Effector memory CD8-positive, alpha-beta T cell (primary cell): ENCODE results near the gene CACNA2D1.

ENCODE experiments used
- ATAC-seq: fragments of 150-1000 bp; cut with Tn5 transposase; replicated peaks from 2 replicates; pipeline ENCODE4 v1.10.0; 2021; ENCODE audit warnings: mild to moderate bottlenecking, moderate library complexity
- DNase-seq, 3 experiments: peaks; one replicate each; pipeline ENCODE4 v3.0.0; 2021
- H3K27ac Mint-ChIP-seq, 2 donors: one replicate each; pipeline ENCODE4 v1.8.0; 2022; ENCODE audit warnings: mild to moderate bottlenecking in 2 of 2, mixed read lengths in 2 of 2, moderate library complexity in 2 of 2
- H3K27me3 Mint-ChIP-seq, 2 donors: one replicate each; pipeline ENCODE4 v1.8.0; 2022; ENCODE audit warnings: mixed read lengths in 2 of 2
- H3K36me3 Mint-ChIP-seq: one replicate; pipeline ENCODE4 v1.8.0; 2022; ENCODE audit warnings: mild to moderate bottlenecking, moderate library complexity, mixed read lengths; ENCODE audit not compliant: insufficient read depth
- H3K4me1 Mint-ChIP-seq, 2 donors: one replicate each; pipeline ENCODE4 v1.8.0; 2022; ENCODE audit warnings: low read depth in 2 of 2, mixed read lengths in 2 of 2
- H3K4me3 Mint-ChIP-seq, 2 donors: one replicate each; pipeline ENCODE4 v1.8.0; 2022; ENCODE audit warnings: mild to moderate bottlenecking in 2 of 2, mixed read lengths in 2 of 2, moderate library complexity in 2 of 2
- H3K9me3 Mint-ChIP-seq, 2 donors: one replicate each; pipeline ENCODE4 v1.8.0; 2022; ENCODE audit warnings: mixed read lengths in 2 of 2

The CACNA2D1 gene

DNA sequence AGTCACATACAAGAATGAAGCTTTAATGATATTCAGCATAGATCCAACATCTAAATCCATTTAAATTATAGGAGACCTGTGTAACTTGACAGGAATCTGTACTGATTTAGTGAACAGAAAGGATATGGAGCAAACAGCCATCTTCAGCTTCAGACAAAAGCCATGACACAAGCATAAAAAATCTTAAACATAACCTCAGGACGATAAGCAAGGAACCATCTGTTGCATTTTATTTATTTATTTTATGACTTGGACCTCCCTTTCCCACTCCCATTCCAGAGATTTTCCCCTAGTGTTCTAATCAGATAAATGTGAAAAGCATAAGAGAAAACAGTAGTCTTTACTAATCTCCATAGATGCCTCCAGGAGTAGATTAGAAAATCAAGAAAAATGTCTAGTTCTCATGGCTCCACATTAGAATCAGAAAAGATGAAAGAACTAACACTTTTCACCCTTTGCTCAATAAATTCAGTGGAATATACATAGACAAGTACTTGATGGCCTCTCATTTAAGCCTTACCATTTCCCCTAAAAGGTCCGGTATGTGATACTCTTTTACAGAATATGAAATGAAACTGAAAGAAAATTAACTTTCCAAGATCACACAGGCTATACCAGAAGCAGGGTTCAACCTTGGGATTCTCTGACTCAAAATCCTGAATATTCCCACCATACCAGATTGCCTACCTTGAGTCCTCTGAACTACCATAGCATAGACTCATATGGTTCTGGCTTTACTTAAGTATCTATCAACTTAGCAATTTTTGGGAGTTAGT is 15.2 kb downstream of the CACNA2D1 start:
- DNase-seq (no peak), ATAC-seq (no peak)
- H3K4me1 Mint-ChIP-seq: no peaks in the 10 kb centered on the region
- no peak overlapping the region for H3K4me3 Mint-ChIP-seq
- no peaks in the 10 kb centered on the region for H3K36me3 Mint-ChIP-seq
- H3K9me3 Mint-ChIP-seq: no peaks in the 10 kb centered on the region
- no peak overlapping the region for H3K27ac Mint-ChIP-seq
- no peaks in the 10 kb centered on the region for H3K27me3 Mint-ChIP-seq

DNA sequence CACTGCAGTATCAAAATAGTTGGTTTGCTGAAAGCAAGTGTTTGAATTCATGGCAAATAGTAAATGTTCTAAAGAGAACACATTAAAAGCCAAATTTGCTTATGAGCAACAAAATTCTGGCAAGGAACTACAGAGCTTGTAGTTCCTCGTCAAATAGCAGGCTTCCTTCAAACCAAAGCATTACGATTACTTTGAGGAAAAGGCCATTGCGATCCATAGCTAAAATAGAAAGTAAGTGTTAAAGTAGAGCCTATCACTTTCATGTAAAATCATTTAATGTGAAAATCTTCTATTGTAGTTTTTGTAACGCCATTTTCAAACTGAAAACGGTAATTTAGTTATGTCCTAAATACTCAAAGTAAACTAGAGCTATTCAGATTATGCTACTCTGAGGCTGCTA is 20.1 kb downstream of the CACNA2D1 start:
- Mint-ChIP-seq H3K36me3 (no peaks in the 10 kb centered on the region), H3K27me3 (no peaks in the 10 kb centered on the region), H3K4me3 (no peak overlapping the region), H3K27ac (no peak overlapping the region), H3K4me1 (no peaks in the 10 kb centered on the region), H3K9me3 (peaks cover 0 to under 1% of the 10 kb centered on the region in 2 donors)
- no peak for ATAC-seq
- no peak for DNase-seq

DNA sequence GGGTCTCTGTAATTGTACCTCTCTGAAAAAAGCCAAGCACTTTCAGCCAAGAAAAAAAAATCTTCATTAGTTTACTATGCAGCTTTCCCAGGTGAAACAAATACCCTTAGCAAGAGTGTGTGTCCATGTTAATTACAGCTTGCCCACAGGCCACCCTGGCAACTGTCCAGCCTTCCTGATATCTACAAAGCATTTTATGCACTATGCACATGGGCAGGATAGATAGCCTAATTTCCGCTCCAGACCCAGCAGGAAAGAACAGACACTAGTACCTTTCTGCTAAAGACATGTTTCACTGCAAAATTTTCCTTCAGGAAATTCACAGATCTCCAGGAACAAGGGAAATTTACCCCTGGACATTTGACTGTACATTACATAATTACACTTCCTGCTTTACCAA is 24.4 kb downstream of the CACNA2D1 start:
- Mint-ChIP-seq H3K9me3 (peaks cover 6 to 10% of the 10 kb centered on the region in 2 donors), H3K27me3 (no peaks in the 10 kb centered on the region), H3K4me1 (no peaks in the 10 kb centered on the region), H3K36me3 (no peaks in the 10 kb centered on the region), H3K4me3 (no peak overlapping the region), H3K27ac (no peak overlapping the region)
- no peak for ATAC-seq
- no peak for DNase-seq

DNA sequence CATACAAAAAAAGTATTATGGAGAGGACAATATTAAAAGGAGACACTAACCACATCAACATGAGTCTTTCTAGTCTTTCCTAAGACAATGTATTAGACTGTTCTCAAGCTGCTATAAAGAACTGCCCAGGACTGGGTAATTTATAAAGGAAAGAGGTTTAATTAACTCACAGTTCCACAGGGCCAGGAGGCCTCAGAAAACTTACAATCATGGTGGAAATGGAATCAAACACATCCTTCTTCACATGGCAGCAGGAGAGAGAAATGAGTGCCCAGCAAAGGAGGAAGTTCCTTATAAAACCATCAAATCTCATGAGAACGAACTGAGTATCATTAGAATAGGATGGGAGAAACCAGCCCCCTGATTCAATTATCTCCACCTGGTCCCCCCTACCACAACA is 25.7 kb downstream of the CACNA2D1 start:
- Mint-ChIP-seq H3K27me3 (no peaks in the 10 kb centered on the region), H3K4me1 (no peaks in the 10 kb centered on the region), H3K27ac (no peak overlapping the region), H3K4me3 (no peak overlapping the region), H3K36me3 (no peaks in the 10 kb centered on the region), H3K9me3 (peaks cover 6 to 10% of the 10 kb centered on the region in 2 donors)
- ATAC-seq (no peak), DNase-seq (no peak)

DNA sequence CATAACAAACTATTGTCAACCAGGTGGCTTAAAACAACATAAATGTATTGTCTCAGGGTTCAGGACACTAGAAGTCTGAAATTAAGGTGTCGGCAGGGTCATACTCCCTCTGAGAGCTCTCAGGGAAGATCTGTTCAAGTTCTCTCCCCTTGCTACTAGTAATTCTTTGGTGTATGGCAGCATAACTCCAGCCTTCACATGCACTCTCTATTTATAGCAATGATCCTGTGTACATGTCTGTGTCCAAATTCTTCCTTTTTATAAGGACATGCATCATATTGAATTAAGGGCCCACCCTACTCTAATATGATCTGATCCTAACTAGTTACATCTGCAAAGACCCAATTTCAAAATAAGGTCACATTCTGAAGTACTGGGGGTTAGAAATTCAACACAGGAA is 27.2 kb downstream of the CACNA2D1 start:
- no peaks in the 10 kb centered on the region for H3K4me1 Mint-ChIP-seq
- H3K27ac Mint-ChIP-seq: no peak overlapping the region
- H3K27me3 Mint-ChIP-seq: no peaks in the 10 kb centered on the region
- DNase-seq (no peak), ATAC-seq (no peak)
- peaks cover 9 to 10% of the 10 kb centered on the region in 2 donors for H3K9me3 Mint-ChIP-seq
- no peaks in the 10 kb centered on the region for H3K36me3 Mint-ChIP-seq
- no peak overlapping the region for H3K4me3 Mint-ChIP-seq

DNA sequence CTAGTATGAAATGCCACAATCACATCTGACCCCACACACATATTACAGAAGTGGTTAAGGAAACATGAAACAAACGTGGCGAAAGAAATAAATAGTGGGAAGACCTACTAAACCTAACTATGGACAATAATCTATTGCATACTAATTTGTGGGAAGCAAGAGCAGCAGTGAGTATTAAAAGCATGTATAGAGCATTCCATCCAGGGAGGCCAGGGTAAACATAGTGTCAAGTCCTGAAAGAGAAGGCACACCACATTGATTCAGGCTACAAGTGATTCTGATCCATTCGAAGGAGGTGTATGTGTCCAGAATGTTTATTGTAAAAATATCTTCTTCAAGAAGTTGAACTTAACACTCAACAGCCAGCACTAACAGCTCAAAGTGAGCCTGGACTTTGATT is 29.2 kb downstream of the CACNA2D1 start:
- H3K27ac Mint-ChIP-seq: no peak overlapping the region
- no peaks in the 10 kb centered on the region for H3K4me1 Mint-ChIP-seq
- DNase-seq (no peak), ATAC-seq (no peak)
- no peaks in the 10 kb centered on the region for H3K27me3 Mint-ChIP-seq
- no peak overlapping the region for H3K4me3 Mint-ChIP-seq
- H3K36me3 Mint-ChIP-seq: no peaks in the 10 kb centered on the region
- peaks cover 9 to 10% of the 10 kb centered on the region in 2 donors for H3K9me3 Mint-ChIP-seq

DNA sequence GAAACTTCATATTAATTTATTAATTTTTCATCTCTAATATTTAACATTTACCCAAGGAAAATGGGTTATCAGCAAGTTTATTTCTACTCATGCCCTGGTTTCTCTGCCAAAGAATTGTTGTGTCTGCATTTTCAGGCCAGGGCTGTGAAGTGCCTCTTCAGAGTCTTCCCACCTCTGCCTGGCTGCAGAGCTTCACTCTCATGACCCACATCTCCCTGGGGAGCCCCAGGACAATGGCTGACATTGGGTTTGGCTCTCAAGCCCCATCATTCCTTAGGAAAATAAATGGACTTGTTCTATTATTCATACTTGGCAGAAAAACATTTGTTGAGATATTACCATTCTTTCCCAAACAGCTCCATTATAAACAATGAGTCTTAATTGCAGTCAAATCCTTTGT is 30.3 kb downstream of the CACNA2D1 start:
- H3K27me3 Mint-ChIP-seq: no peaks in the 10 kb centered on the region
- DNase-seq (no peak), ATAC-seq (no peak)
- no peak overlapping the region for H3K27ac Mint-ChIP-seq
- no peaks in the 10 kb centered on the region for H3K4me1 Mint-ChIP-seq
- H3K36me3 Mint-ChIP-seq: no peaks in the 10 kb centered on the region
- H3K4me3 Mint-ChIP-seq: no peak overlapping the region
- H3K9me3 Mint-ChIP-seq: peaks cover 11 to 15% of the 10 kb centered on the region in 2 donors

DNA sequence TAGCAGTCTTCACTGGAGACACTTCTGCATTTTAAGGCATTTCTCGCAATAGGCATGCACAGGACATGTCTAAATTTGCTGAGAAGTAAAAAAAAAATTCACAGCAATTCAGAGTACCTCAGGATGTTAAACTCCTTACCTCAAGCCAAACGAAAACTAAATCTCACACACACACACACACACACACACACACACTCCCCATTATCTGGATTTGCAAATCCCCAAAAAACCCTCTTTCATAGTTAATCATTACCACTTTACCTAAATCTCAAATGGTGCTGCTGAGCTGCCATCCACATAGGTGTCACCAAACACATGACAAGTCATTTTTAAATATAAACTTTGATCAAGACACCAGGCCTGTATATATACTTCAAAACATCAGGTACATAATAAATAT is 31.8 kb downstream of the CACNA2D1 start:
- Mint-ChIP-seq H3K4me1 (no peaks in the 10 kb centered on the region), H3K4me3 (no peak overlapping the region), H3K27me3 (no peaks in the 10 kb centered on the region), H3K36me3 (no peaks in the 10 kb centered on the region), H3K27ac (no peak overlapping the region), H3K9me3 (peaks cover 8 to 10% of the 10 kb centered on the region in 2 donors)
- no peak for DNase-seq
- ATAC-seq: no peak

DNA sequence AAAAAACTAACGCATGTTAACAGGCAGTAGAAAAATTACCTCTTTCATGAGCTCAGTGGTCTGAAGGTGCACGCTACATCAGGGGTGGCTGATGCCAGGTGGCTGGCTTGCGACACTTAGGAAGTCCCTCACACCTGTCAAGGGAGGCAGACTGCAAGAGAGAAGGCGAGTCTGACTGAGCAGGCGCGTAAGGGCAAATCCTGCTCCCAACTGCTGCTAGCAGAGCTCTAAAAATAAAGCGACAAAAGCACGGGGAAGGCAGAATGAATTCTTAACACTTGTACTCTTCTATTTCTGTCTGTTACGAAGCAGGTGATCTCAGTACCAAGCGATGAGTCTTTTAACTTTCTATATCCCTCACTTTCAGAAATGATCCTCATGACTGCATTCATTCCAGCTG is 33.1 kb downstream of the CACNA2D1 start:
- H3K27ac Mint-ChIP-seq: no peak overlapping the region
- DNase-seq (no peak), ATAC-seq (no peak)
- peaks cover 8% of the 10 kb centered on the region in 2 donors for H3K9me3 Mint-ChIP-seq
- H3K4me1 Mint-ChIP-seq: no peaks in the 10 kb centered on the region
- H3K4me3 Mint-ChIP-seq: no peak overlapping the region
- no peaks in the 10 kb centered on the region for H3K27me3 Mint-ChIP-seq
- H3K36me3 Mint-ChIP-seq: no peaks in the 10 kb centered on the region

DNA sequence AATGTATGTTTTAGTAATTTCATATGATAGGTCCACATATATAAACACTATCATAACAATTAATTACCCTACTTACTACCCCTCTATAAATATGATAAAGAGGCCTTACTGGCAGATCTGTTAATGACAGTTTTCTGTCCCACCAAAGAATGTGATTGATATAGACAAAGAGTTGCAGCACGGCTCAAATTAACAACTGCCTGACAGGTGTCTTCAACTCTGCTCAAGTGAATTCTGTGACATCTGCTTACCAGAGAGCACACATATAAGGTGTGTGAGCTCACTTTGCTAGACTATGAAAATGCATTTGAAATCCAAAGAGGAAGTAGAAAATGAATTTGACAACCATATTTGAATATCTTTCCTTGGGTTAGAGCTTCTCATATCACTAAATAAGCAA is 36.6 kb downstream of the CACNA2D1 start:
- Mint-ChIP-seq H3K4me1 (no peaks in the 10 kb centered on the region), H3K27ac (no peak overlapping the region), H3K36me3 (no peaks in the 10 kb centered on the region), H3K4me3 (no peak overlapping the region), H3K27me3 (no peaks in the 10 kb centered on the region), H3K9me3 (peaks cover 8 to 10% of the 10 kb centered on the region in 2 donors)
- no peak for DNase-seq
- ATAC-seq: no peak

DNA sequence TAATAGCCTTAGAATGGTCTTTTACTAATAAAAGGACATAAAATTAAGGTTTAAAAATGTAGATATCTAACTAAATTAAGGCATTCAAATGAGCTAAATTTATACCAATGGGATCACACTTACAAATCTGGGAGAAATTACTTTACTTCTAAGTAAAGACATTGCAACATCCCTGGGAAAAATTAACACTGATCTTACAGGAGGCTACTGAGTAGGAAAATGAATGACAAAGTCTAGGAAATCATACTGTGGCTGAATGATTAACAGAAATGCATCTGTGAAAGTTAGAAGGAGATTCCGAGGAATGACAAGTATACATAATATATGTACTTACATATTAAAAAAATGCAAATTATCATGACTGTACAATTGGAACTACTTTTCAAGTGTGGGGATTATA is 38.3 kb downstream of the CACNA2D1 start:
- ATAC-seq (no peak), DNase-seq (no peak)
- H3K9me3 Mint-ChIP-seq: peaks cover 8% of the 10 kb centered on the region in 2 donors
- no peaks in the 10 kb centered on the region for H3K4me1 Mint-ChIP-seq
- no peaks in the 10 kb centered on the region for H3K36me3 Mint-ChIP-seq
- no peaks in the 10 kb centered on the region for H3K27me3 Mint-ChIP-seq
- H3K4me3 Mint-ChIP-seq: no peak overlapping the region
- H3K27ac Mint-ChIP-seq: no peak overlapping the region

DNA sequence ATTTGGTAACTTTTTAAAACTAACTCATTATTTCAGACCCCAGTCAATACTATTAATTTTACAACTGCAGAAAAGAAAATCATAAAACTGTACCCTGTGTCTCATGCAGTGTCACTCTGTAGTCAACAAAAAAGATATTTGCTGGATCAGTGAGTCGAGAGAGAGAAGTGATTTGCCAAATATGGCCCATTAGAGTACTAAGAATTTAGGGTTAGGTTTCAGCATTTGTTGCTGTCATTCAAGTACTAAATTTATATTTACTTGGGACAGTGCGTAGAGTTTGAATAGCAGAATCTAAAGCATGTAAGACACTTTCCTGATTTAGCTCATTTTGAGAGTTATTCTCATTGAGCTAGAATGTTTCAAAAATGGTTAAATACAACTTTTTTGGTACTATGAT is 38.9 kb downstream of the CACNA2D1 start:
- no peaks in the 10 kb centered on the region for H3K36me3 Mint-ChIP-seq
- H3K9me3 Mint-ChIP-seq: peaks cover 8% of the 10 kb centered on the region in 2 donors
- ATAC-seq: no peak
- H3K27me3 Mint-ChIP-seq: no peaks in the 10 kb centered on the region
- no peaks in the 10 kb centered on the region for H3K4me1 Mint-ChIP-seq
- H3K4me3 Mint-ChIP-seq: no peak overlapping the region
- DNase-seq: no peak
- H3K27ac Mint-ChIP-seq: no peak overlapping the region

DNA sequence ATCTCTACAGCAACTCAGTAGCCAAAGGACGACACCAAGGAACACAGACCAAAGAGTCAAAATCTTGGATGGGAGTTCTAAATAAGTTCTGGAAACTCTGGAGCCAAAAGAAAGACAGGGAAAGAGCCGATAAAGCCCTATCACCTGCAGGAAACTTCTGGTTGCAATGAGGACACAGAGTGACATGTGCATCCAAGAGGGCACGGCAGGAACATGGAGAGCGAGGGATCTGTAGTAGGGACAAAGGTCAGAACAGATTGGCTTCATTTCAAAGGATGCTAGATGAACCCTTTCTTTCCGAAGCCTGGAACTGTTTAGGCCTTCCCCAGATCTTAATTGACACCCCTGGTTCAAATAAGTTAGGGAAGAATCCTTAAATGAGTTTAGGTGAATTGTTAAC is 39.5 kb downstream of the CACNA2D1 start:
- H3K4me1 Mint-ChIP-seq: no peaks in the 10 kb centered on the region
- no peaks in the 10 kb centered on the region for H3K27me3 Mint-ChIP-seq
- no peak for DNase-seq
- H3K36me3 Mint-ChIP-seq: no peaks in the 10 kb centered on the region
- ATAC-seq: no peak
- no peak overlapping the region for H3K27ac Mint-ChIP-seq
- peaks cover 8% of the 10 kb centered on the region in 2 donors for H3K9me3 Mint-ChIP-seq
- H3K4me3 Mint-ChIP-seq: no peak overlapping the region

DNA sequence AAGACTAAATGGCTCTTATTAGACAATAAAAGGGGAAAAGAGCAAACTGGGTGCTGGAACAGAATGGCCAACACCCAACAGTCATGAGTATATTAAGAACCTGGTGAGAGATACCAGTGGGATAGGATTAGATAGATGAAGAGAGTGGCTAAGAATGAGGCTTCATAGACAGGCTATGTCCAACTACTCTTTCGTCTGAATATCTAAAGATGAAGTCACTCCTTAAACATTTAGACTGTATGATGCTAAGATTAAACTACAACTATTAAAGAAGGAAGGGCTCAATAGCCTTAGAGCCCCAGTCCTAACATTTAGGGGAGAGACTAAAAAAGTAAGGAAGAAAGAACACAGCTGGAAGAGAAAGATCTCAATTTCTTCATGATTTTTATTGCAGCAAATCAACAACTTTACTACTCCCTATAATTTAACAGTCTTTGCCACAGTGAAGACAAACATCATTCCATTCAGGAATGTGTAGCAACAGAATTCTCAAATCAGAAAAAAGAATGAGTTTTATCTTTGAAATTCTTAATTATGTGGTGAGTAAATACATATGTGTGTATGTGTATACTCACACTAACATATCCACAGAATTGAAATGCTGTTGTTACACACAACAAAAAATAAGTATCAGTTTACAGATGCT is 45.6 kb downstream of the CACNA2D1 start:
- H3K4me1 Mint-ChIP-seq: no peaks in the 10 kb centered on the region

More for the DNA sequence above, 45.6 kb downstream of the CACNA2D1 start:
- ATAC-seq: no peak
- DNase-seq: no peak
- Mint-ChIP-seq H3K27ac (no peak overlapping the region), H3K9me3 (peaks cover 0 to 10% of the 10 kb centered on the region in 2 donors), H3K27me3 (no peaks in the 10 kb centered on the region), H3K4me3 (no peak overlapping the region), H3K36me3 (no peaks in the 10 kb centered on the region)
